ENCODE measurements around the gene GPR156.

- TF ChIP-seq CTCF (IDR thresholded peaks at IDR 0.05) (no peak), POLR2A (IDR thresholded peaks at IDR 0.05) (no peak)
These were observed 113.7 kb downstream of the GPR156 start for GRCh38 chr3:120171134-120171873.

Data from adrenal gland (tissue), 5 donors.